ENCODE results near the gene KCNJ1. TPM values are rescaled to one million over a fixed set of nuclear protein-coding genes. Genes with fewer than 3 reads are reported as not detected.

Gene KCNJ1
- total and polyA plus RNA-seq, 10 donors: 0.02 to 0.09 (median 0.03) TPM; not detected in 7

DNA sequence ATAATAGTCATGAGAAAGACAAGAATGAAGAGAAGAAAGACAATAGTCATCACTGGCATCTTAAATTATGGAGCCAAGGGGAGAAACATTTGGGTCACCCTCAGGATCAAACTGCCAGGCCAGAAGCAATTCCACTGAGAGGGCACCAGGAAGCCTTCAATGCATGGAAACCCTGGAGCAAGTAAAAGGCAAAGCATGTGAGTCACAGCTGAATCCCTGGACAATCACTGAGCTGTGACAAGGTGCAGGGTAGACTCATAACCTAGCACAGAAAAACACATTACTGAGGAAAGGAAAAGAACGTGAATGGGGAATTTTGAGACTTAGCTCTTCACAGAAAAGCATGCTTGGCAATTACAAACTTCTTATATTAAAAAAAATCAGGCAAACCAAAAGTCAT lies 1.6 kb downstream of the KCNJ1 start:
- Histone ChIP-seq H3K4me3 (no peak overlapping the region), H3K27ac (no peak overlapping the region), H3K36me3 (no peaks in the 10 kb centered on the region), H3K9me3 (no peaks in the 10 kb centered on the region), H3K27me3 (replicated peaks in 1 of 7) (no peaks in the 10 kb centered on the region), H3K4me1 (peaks cover 0 to 11% (median 4%) of the 10 kb centered on the region in 6 donors)
- TF ChIP-seq POLR2A (IDR thresholded peaks at IDR 0.05) (no peak), POLR2AphosphoS5 (IDR thresholded peaks at IDR 0.05) (no peak)
- TF ChIP-seq, protein P1, sequence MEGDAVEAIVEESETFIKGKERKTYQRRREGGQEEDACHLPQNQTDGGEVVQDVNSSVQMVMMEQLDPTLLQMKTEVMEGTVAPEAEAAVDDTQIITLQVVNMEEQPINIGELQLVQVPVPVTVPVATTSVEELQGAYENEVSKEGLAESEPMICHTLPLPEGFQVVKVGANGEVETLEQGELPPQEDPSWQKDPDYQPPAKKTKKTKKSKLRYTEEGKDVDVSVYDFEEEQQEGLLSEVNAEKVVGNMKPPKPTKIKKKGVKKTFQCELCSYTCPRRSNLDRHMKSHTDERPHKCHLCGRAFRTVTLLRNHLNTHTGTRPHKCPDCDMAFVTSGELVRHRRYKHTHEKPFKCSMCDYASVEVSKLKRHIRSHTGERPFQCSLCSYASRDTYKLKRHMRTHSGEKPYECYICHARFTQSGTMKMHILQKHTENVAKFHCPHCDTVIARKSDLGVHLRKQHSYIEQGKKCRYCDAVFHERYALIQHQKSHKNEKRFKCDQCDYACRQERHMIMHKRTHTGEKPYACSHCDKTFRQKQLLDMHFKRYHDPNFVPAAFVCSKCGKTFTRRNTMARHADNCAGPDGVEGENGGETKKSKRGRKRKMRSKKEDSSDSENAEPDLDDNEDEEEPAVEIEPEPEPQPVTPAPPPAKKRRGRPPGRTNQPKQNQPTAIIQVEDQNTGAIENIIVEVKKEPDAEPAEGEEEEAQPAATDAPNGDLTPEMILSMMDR (IDR thresholded peaks at IDR 0.05 in 8 of 11, conservative IDR thresholded peaks at IDR 0.05 in 3 of 11): no peak
- intact Hi-C loops (cut with DNase I; ENCODE audit: low total_unique reads): loop anchor here (10.0 kb wide), 1 partner anchor 91 kb away; no protein-coding TSS in a partner anchor
- WGBS, 5 donors: 74 to 89% (median 80%) methylated on average over 1 of the region's 1 CpG
- DNase-seq: no peak

GRCh38 chr11:128862908-128863660 lies 4.0 kb downstream of the KCNJ1 start:
- Histone ChIP-seq H3K27ac (no peak overlapping the region), H3K4me1 (peaks cover 0 to 28% (median 16%) of the 10 kb centered on the region in 6 donors), H3K9me3 (no peaks in the 10 kb centered on the region), H3K36me3 (no peaks in the 10 kb centered on the region), H3K4me3 (no peak overlapping the region), H3K27me3 (replicated peaks in 1 of 7) (no peaks in the 10 kb centered on the region)
- DNase-seq: no peak
- intact Hi-C loops (cut with DNase I; ENCODE audit: low total_unique reads): loop anchor here (10.0 kb wide), 1 partner anchor 88 kb away; no protein-coding TSS in a partner anchor
- TF ChIP-seq POLR2A (IDR thresholded peaks at IDR 0.05) (no peak), POLR2AphosphoS5 (IDR thresholded peaks at IDR 0.05) (no peak)
- TF ChIP-seq, protein P1 (IDR thresholded peaks at IDR 0.05 in 8 of 11, conservative IDR thresholded peaks at IDR 0.05 in 3 of 11): no peak
- WGBS, 5 donors: 74 to 84% (median 77%) methylated on average over 4 of the region's 4 CpGs

- no peak for DNase-seq
- WGBS, 5 donors: 88 to 96% (median 93%) methylated on average over 9 of the region's 9 CpGs
- no peak overlapping the region for H3K4me3 ChIP-seq
- peaks cover 0 to 28% (median 16%) of the 10 kb centered on the region in 6 donors for H3K4me1 ChIP-seq
- TF ChIP-seq, protein P1 (IDR thresholded peaks at IDR 0.05 in 8 of 11, conservative IDR thresholded peaks at IDR 0.05 in 3 of 11): no peak
- TF ChIP-seq POLR2AphosphoS5 (IDR thresholded peaks at IDR 0.05) (no peak), POLR2A (IDR thresholded peaks at IDR 0.05) (no peak)
- no peaks in the 10 kb centered on the region for H3K27me3 ChIP-seq (replicated peaks in 1 of 7)
- intact Hi-C loops (cut with DNase I; ENCODE audit: low total_unique reads): loop anchor here (10.0 kb wide), 1 partner anchor 88 kb away; no protein-coding TSS in a partner anchor
- no peaks in the 10 kb centered on the region for H3K36me3 ChIP-seq
- H3K9me3 ChIP-seq: no peaks in the 10 kb centered on the region
- no peak overlapping the region for H3K27ac ChIP-seq
Observed at GRCh38 chr11:128862406-128862805, 4.7 kb downstream of the KCNJ1 start.
